ENCODE data around the gene TENM4. TPM values are rescaled to one million over a fixed set of nuclear protein-coding genes. Genes with fewer than 3 reads are reported as not detected.

Gene TENM4
- polyA plus RNA-seq, 1 experiment, result 0.39 TPM

GRCh38 chr11:79465160-79465559 lies 24.3 kb upstream of the TENM4 start:
- POLR2A ChIA-PET, result no interaction called here
- CTCF ChIA-PET, result interaction anchor here (1.0 to 1.7 kb wide), 3 partner anchors 10 to 818 kb away, joined by 3 to 5 read pairs (median 4); no protein-coding TSS in a partner anchor
- Histone ChIP-seq H3K36me3 (ENCODE audit: control insufficient read depth, insufficient read depth, low read length) (no peaks in the 10 kb centered on the region), H3K27me3 (ENCODE audit: control insufficient read depth, insufficient read depth, low read length) (no peaks in the 10 kb centered on the region), H3K4me3 (ENCODE audit: low read depth, low read length) (no peak overlapping the region)
- DNase-seq (ENCODE audit: low read depth), result no peak
- TF ChIP-seq CTCF (IDR thresholded peaks at IDR 0.05; ENCODE audit: insufficient read depth, low read depth, low read length), result no peak

- no peak for TF ChIP-seq CTCF (IDR thresholded peaks at IDR 0.05; ENCODE audit: insufficient read depth, low read depth, low read length)
- Histone ChIP-seq H3K27me3 (ENCODE audit: control insufficient read depth, insufficient read depth, low read length) (no peaks in the 10 kb centered on the region), H3K36me3 (ENCODE audit: control insufficient read depth, insufficient read depth, low read length) (no peaks in the 10 kb centered on the region), H3K4me3 (ENCODE audit: low read depth, low read length) (no peak overlapping the region)
- ChIA-PET CTCF (interaction anchor here (1.6 kb wide), 1 partner anchor 31 kb away, joined by 5 read pairs; no protein-coding TSS in a partner anchor), POLR2A (no interaction called here)
- no peak for DNase-seq (ENCODE audit: low read depth)
These were observed 21.1 kb upstream of the TENM4 start for GRCh38 chr11:79461666-79462645.

GRCh38 chr11:79461144-79461543 lies 20.3 kb upstream of the TENM4 start:
- no peak for DNase-seq (ENCODE audit: low read depth)
- Histone ChIP-seq H3K27me3 (ENCODE audit: control insufficient read depth, insufficient read depth, low read length) (peaks cover 3% of the 10 kb centered on the region; the same call in 1 of the 2 replicates), H3K4me3 (ENCODE audit: low read depth, low read length) (no peak overlapping the region), H3K36me3 (ENCODE audit: control insufficient read depth, insufficient read depth, low read length) (no peaks in the 10 kb centered on the region)
- TF ChIP-seq CTCF (IDR thresholded peaks at IDR 0.05; ENCODE audit: insufficient read depth, low read depth, low read length), result peak; percentile 62
- CTCF ChIA-PET, result interaction anchor here (1.4 kb wide), 1 partner anchor 61 kb away, joined by 3 read pairs; no protein-coding TSS in a partner anchor
- POLR2A ChIA-PET, result no interaction called here

GRCh38 chr11:79458709-79459108 lies 17.9 kb upstream of the TENM4 start:
- H3K4me3 ChIP-seq (ENCODE audit: low read depth, low read length), result no peak overlapping the region
- ChIA-PET CTCF (interaction anchor here (0.9 to 1.7 kb wide), 6 partner anchors 10 to 179 kb away, joined by 3 to 4 read pairs (median 4); no protein-coding TSS in a partner anchor), POLR2A (no interaction called here)
- no peak for DNase-seq (ENCODE audit: low read depth)
- TF ChIP-seq CTCF (IDR thresholded peaks at IDR 0.05; ENCODE audit: insufficient read depth, low read depth, low read length), result no peak
- H3K36me3 ChIP-seq (ENCODE audit: control insufficient read depth, insufficient read depth, low read length), result no peaks in the 10 kb centered on the region
- H3K27me3 ChIP-seq (ENCODE audit: control insufficient read depth, insufficient read depth, low read length), result peaks cover 3% of the 10 kb centered on the region; the same call in 1 of the 2 replicates

- TF ChIP-seq CTCF (IDR thresholded peaks at IDR 0.05; ENCODE audit: insufficient read depth, low read depth, low read length), result no peak
- POLR2A ChIA-PET, result no interaction called here
- peaks cover 5% of the 10 kb centered on the region; the same call in 1 of the 2 replicates for H3K27me3 ChIP-seq (ENCODE audit: control insufficient read depth, insufficient read depth, low read length)
- DNase-seq (ENCODE audit: low read depth), result no peak
- CTCF ChIA-PET, result interaction anchor here (2.4 kb wide), 1 partner anchor 56 kb away, joined by 6 read pairs; no protein-coding TSS in a partner anchor
- H3K36me3 ChIP-seq (ENCODE audit: control insufficient read depth, insufficient read depth, low read length), result no peaks in the 10 kb centered on the region
- no peak overlapping the region for H3K4me3 ChIP-seq (ENCODE audit: low read depth, low read length)
These were observed 15.7 kb upstream of the TENM4 start for GRCh38 chr11:79456501-79456900.

Data from BJ (cell line).